Thyroid gland (tissue), 4 donors: ENCODE results near the gene ELMO1.

Source experiments
- POLR2A ChIP-seq, 2 donors: fragments of 450-650 bp; IDR thresholded peaks; one replicate each; pipeline ENCODE4 v1.6.1; 2017; ENCODE audit warnings: antibody characterized with exemption in 2 of 2, mild to moderate bottlenecking in 2 of 2, moderate library complexity in 1 of 2
- TF ChIP-seq, protein P1 (sequence below), 6 experiments: fragments of 200-600 bp in 3 of 6; fragments of 450-650 bp in 3 of 6; sonication (generic) in 3 of 6; IDR thresholded peaks; one replicate each; pipeline ENCODE4 v1.5.1; 2016 to 2019; ENCODE audit warnings: antibody characterized with exemption in 6 of 6, mild to moderate bottlenecking in 2 of 6, inconsistent platforms in 1 of 6, moderate library complexity in 1 of 6

DNA sequence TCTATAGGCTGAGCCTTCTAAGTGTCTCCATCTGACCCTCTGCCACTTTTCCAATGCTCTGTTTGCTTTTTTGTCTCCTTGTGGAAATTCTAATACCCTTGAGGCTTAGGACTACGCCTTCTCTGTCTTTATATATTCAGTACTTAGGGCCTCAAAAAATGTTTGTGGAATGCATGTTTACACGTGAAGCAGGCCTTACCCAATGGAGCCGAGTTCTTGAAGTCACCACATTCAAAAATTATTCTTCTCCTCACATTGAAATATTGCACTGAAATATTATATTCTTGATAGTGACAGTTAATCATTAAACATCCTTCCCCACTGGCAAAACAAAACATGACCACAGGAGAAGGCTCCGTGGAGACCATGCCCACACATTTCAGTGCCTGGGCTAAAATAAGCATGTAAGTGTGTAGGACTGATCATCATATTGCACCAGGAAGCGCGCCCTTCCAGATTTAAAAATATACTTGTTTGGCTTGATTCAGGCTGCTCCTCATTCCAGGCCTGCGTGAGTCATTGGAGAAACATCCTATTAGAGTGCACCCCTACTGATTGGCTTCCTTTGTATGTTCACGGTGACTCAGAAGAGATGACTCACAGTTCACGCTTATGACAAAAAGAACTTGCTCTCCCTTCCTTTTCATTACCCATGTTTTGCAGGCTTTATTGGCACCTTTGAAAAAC is 416.9 kb downstream of the ELMO1 start:
- TF ChIP-seq POLR2A (IDR thresholded peaks at IDR 0.05) = no peak
- TF ChIP-seq, protein P1, sequence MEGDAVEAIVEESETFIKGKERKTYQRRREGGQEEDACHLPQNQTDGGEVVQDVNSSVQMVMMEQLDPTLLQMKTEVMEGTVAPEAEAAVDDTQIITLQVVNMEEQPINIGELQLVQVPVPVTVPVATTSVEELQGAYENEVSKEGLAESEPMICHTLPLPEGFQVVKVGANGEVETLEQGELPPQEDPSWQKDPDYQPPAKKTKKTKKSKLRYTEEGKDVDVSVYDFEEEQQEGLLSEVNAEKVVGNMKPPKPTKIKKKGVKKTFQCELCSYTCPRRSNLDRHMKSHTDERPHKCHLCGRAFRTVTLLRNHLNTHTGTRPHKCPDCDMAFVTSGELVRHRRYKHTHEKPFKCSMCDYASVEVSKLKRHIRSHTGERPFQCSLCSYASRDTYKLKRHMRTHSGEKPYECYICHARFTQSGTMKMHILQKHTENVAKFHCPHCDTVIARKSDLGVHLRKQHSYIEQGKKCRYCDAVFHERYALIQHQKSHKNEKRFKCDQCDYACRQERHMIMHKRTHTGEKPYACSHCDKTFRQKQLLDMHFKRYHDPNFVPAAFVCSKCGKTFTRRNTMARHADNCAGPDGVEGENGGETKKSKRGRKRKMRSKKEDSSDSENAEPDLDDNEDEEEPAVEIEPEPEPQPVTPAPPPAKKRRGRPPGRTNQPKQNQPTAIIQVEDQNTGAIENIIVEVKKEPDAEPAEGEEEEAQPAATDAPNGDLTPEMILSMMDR (IDR thresholded peaks at IDR 0.05) = no peak
